HCT116 (cell line): ENCODE measurements around the gene PREP. TPM values are rescaled to one million over a fixed set of nuclear protein-coding genes. Genes with fewer than 3 reads are reported as not detected.

Experiments
- ATAC-seq: fragments of 200-7000 bp; cut with Tn5 transposase; 2 replicates; pipeline ENCODE4 v1.9.1; 2020; ENCODE audit warnings: mild to moderate bottlenecking, moderate library complexity
- BruUV-seq: library from RNA; stranded (reverse); fragments of 400-500 nt; replicated peaks from 2 replicates; lab custom pipeline; 2021; lab: Mats Ljungman, UMichigan
- CTCF ChIA-PET: fragments of 300-600 bp; sonication (Branson Sonifier 250); formaldehyde crosslinking; loops from one replicate; lab custom pipeline; 2021; ENCODE audit warnings: antibody characterized with exemption; lab: Charles Lee
- POLR2A ChIA-PET: fragments of 300-600, 350-600 bp; sonication (Branson Sonifier 250); formaldehyde crosslinking; loops from one replicate; lab custom pipeline; 2021; ENCODE audit warnings: antibody characterized with exemption; lab: Charles Lee
- RAD21 ChIA-PET, 2 experiments: fragments of 300-600 bp; sonication (Branson Sonifier 250); formaldehyde crosslinking; loops; one replicate each; lab custom pipeline; 2023; ENCODE audit warnings: low total read pairs in 2 of 2; ENCODE audit not compliant: uncharacterized antibody in 2 of 2, unreplicated experiment in 2 of 2, low non-redundant PET in 1 of 2; lab: Charles Lee
- DNase-seq: peaks from one replicate; pipeline ENCODE4 v3.0.0-alpha.2; 2010; ENCODE audit warnings: low read depth, low spot score
- H2AFZ ChIP-seq: fragments of 200-600 bp; shearing (Covaris generic), sonication (generic); 2 replicates; pipeline ENCODE4 v1.6.1; 2017; ENCODE audit warnings: low read depth, mixed run types, mixed read lengths, antibody characterized with exemption, low read length; ENCODE audit not compliant: poor library complexity, severe bottlenecking
- H3K27ac ChIP-seq: 2 replicates; pipeline ENCODE4 v1.5.1; 2012; ENCODE audit warnings: low read depth, low read length
- H3K27me3 ChIP-seq: fragments of 200-600 bp; sonication (generic); 2 replicates; pipeline ENCODE4 v1.6.1; 2016; ENCODE audit warnings: mixed run types, low read length, mixed read lengths; ENCODE audit not compliant: insufficient read depth
- H3K36me3 ChIP-seq, 2 experiments: fragments of 200-500 bp in 1 of 2; fragments of 200-600 bp in 1 of 2; sonication (Bioruptor generic) in 1 of 2; sonication (generic) in 1 of 2; 2 replicates each; pipeline versions ENCODE4 v1.5.1 to v1.6.1; 2014 to 2016; ENCODE audit warnings: low read length in 2 of 2, inconsistent platforms in 1 of 2, mixed read lengths in 1 of 2, mixed run types in 1 of 2; ENCODE audit not compliant: insufficient read depth in 2 of 2, control insufficient read depth in 1 of 2
- H3K4me1 ChIP-seq, 2 experiments: fragments of 200-600 bp in 1 of 2; sonication (generic) in 1 of 2; 2 replicates each; pipeline versions ENCODE4 v1.5.1 to v1.6.1; 2012 to 2017; ENCODE audit warnings: low read length in 2 of 2, inconsistent platforms in 1 of 2, mild to moderate bottlenecking in 1 of 2, mixed read lengths in 1 of 2, mixed run types in 1 of 2, moderate library complexity in 1 of 2; ENCODE audit not compliant: insufficient read depth in 2 of 2, control insufficient read depth in 1 of 2
- H3K4me2 ChIP-seq: fragments of 200-600 bp; sonication (generic); 2 replicates; pipeline ENCODE4 v1.6.1; 2017; ENCODE audit warnings: mixed run types, low read length, mixed read lengths
- H3K4me3 ChIP-seq, 2 experiments: fragments of 200-600 bp in 1 of 2; sonication (generic) in 1 of 2; replicated peaks in 1 of 2; 2 replicates each; pipeline ENCODE4 v1.5.1; 2011 to 2016; ENCODE audit warnings: low read length in 2 of 2, control low read depth in 1 of 2, low read depth in 1 of 2, mild to moderate bottlenecking in 1 of 2, mixed read lengths in 1 of 2, mixed run types in 1 of 2
- H3K79me2 ChIP-seq: fragments of 200-600 bp; sonication (generic); 2 replicates; pipeline ENCODE4 v1.6.1; 2017; ENCODE audit warnings: mild to moderate bottlenecking, mixed run types, low read length, moderate library complexity, mixed read lengths; ENCODE audit not compliant: insufficient read depth
- H3K9ac ChIP-seq: fragments of 200-600 bp; sonication (generic); 2 replicates; pipeline ENCODE4 v1.6.1; 2016; ENCODE audit warnings: low read length, mixed read lengths
- H3K9me2 ChIP-seq: fragments of 200-600 bp; sonication (generic), shearing (Covaris generic); 2 replicates; pipeline ENCODE4 v1.6.1; 2017; ENCODE audit warnings: mixed run types, mild to moderate bottlenecking, moderate library complexity; ENCODE audit not compliant: insufficient read depth
- H3K9me3 ChIP-seq, 2 experiments: fragments of 200-500 bp in 1 of 2; fragments of 200-600 bp in 1 of 2; sonication (Bioruptor generic) in 1 of 2; sonication (generic) in 1 of 2; 2 replicates each; pipeline ENCODE4 v1.6.1; 2014 to 2017; ENCODE audit warnings: low read length in 2 of 2, mixed read lengths in 2 of 2, inconsistent platforms in 1 of 2, low read depth in 1 of 2, mild to moderate bottlenecking in 1 of 2, mixed run types in 1 of 2, moderate library complexity in 1 of 2; ENCODE audit not compliant: control insufficient read depth in 1 of 2, insufficient read depth in 1 of 2
- H4K20me1 ChIP-seq: fragments of 200-600 bp; sonication (generic), shearing (Covaris generic); 2 replicates; pipeline ENCODE4 v1.6.1; 2017; ENCODE audit warnings: mixed run types, mild to moderate bottlenecking, moderate library complexity; ENCODE audit not compliant: insufficient read depth
- CBX3 ChIP-seq: IDR thresholded peaks from 2 replicates; pipeline ENCODE4 v1.6.1; 2012; ENCODE audit warnings: low read depth
- CEBPB ChIP-seq: IDR thresholded peaks from 2 replicates; pipeline ENCODE4 v1.6.1; 2012; ENCODE audit warnings: low read depth
- EZH2phosphoT487 ChIP-seq: fragments of 200-600 bp; IDR thresholded peaks from 2 replicates; pipeline ENCODE4 v1.6.1; 2018; ENCODE audit warnings: antibody characterized with exemption, borderline replicate concordance
- FOSL1 ChIP-seq: IDR thresholded peaks from 2 replicates; pipeline ENCODE4 v1.6.1; 2012; ENCODE audit warnings: low read depth
- MAX ChIP-seq: IDR thresholded peaks from 2 replicates; pipeline ENCODE4 v1.6.1; 2012
- POLR2A ChIP-seq: IDR thresholded peaks from 2 replicates; pipeline ENCODE4 v1.7.0; 2011; ENCODE audit warnings: borderline replicate concordance; ENCODE audit not compliant: insufficient read depth, insufficient read length; ENCODE audit errors: extremely low read depth
- RAD21 ChIP-seq: IDR thresholded peaks from 2 replicates; pipeline ENCODE4 v1.6.1; 2012; ENCODE audit warnings: low read depth, mild to moderate bottlenecking
- SIN3A ChIP-seq: IDR thresholded peaks from 2 replicates; pipeline ENCODE4 v1.6.1; 2012; ENCODE audit warnings: low read depth
- SP1 ChIP-seq: IDR thresholded peaks from 2 replicates; pipeline ENCODE4 v1.6.1; 2012; ENCODE audit warnings: low read depth
- ZNF274 ChIP-seq: fragments of 200-500 bp; sonication (Bioruptor generic); IDR thresholded peaks from 2 replicates; pipeline ENCODE4 v1.6.1; 2014; ENCODE audit warnings: mild to moderate bottlenecking, low read depth, low read length, inconsistent platforms
- intact Hi-C: fragments of 100-400 bp; cut with micrococcal nuclease; formaldehyde crosslinking; loops from 2 replicates; pipeline ENCODE4 v1.10.0; 2022
- total RNA-seq: library from RNA; stranded (reverse); gene quantifications from one replicate; pipeline ENCODE4 v1.2.1, GENCODE V29; 2021; ENCODE audit not compliant: unreplicated experiment
- TF ChIP-seq, protein P1 (sequence below): IDR thresholded peaks from 2 replicates; pipeline ENCODE4 v1.6.1; 2011; ENCODE audit warnings: mild to moderate bottlenecking, low read length, moderate library complexity; ENCODE audit not compliant: insufficient replicate concordance; ENCODE audit errors: extremely low read depth

The PREP gene
- total RNA-seq, 1 experiment from 2014 or later, result 53.5 TPM

- DNase-seq (no peak), ATAC-seq (no peak)
- Histone ChIP-seq H3K36me3 (peaks cover 5 to 10% of the 10 kb centered on the region in 2 experiments; a peak in 2 of 4 replicates), H2AFZ (no peak overlapping the region), H3K9me3 (no peaks in the 10 kb centered on the region), H3K27ac (no peak overlapping the region), H3K4me2 (no peak overlapping the region), H3K9me2 (no peaks in the 10 kb centered on the region), H3K27me3 (no peaks in the 10 kb centered on the region), H3K4me1 (peaks cover 6 to 17% of the 10 kb centered on the region in 2 experiments; a peak in 3 of 4 replicates), H3K79me2 (peaks cover 52% of the 10 kb centered on the region), H3K4me3 (no peak overlapping the region), H4K20me1 (no peaks in the 10 kb centered on the region; the same call in 1 of the 2 replicates), H3K9ac (no peak overlapping the region)
- POLR2A ChIA-PET, result no interaction called here
- TF ChIP-seq POLR2A, result no peak
- no peak for TF ChIP-seq ZNF274
- no peak for TF ChIP-seq CBX3
- TF ChIP-seq CEBPB, result no peak
- no peak for TF ChIP-seq RAD21
- no peak for TF ChIP-seq MAX
- no peak for TF ChIP-seq SIN3A
- TF ChIP-seq, protein P1, sequence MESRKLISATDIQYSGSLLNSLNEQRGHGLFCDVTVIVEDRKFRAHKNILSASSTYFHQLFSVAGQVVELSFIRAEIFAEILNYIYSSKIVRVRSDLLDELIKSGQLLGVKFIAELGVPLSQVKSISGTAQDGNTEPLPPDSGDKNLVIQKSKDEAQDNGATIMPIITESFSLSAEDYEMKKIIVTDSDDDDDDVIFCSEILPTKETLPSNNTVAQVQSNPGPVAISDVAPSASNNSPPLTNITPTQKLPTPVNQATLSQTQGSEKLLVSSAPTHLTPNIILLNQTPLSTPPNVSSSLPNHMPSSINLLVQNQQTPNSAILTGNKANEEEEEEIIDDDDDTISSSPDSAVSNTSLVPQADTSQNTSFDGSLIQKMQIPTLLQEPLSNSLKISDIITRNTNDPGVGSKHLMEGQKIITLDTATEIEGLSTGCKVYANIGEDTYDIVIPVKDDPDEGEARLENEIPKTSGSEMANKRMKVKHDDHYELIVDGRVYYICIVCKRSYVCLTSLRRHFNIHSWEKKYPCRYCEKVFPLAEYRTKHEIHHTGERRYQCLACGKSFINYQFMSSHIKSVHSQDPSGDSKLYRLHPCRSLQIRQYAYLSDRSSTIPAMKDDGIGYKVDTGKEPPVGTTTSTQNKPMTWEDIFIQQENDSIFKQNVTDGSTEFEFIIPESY, result no peak
- no peak for TF ChIP-seq EZH2phosphoT487
- TF ChIP-seq SP1, result no peak
- no peak for TF ChIP-seq FOSL1
- RAD21 ChIA-PET, result no interaction called here
- intact Hi-C loops, result no loop called here
- BruUV-seq, result no TSS peak
- CTCF ChIA-PET, result no interaction called here
Measured at GRCh38 chr6:105398859-105399258, 4.0 kb downstream of the PREP start.
